Right renal pelvis (tissue), 4 donors: Measurements from ENCODE around the gene PMPCA. TPM values are rescaled to one million over a fixed set of nuclear protein-coding genes. Genes with fewer than 3 reads are reported as not detected.

Experiments used
- DNase-seq, 4 donors: peaks; one replicate each; pipeline ENCODE4 v3.0.0-alpha.2; 2013; ENCODE audit warnings: low read depth in 4 of 4, low spot score in 3 of 4, missing footprints in 1 of 4
- polyA plus RNA-seq, 4 donors: library from polyadenylated mRNA; unstranded; fragments of 120-200 nt; gene quantifications; one replicate each; pipeline ENCODE4 v1.2.1, GENCODE V29; 2013; ENCODE audit not compliant: insufficient read length in 4 of 4

The PMPCA gene
- polyA plus RNA-seq: 10 to 100 TPM; 56.5 to 66.0 (median 62.6) TPM

GRCh38 chr9:136410500-136411287 lies at the start of gene PMPCA, which contains the start of gene ENTR1:
Gene PMPCA (plus strand): TSS chr9:136410658. CDS start chr9:136410669, 11 bp downstream.
Gene ENTR1 (minus strand): TSS chr9:136410614. CDS start chr9:136410397, 217 bp downstream.
- DNase-seq: peak; percentile 72 to 82 (median 79)

- DNase-seq: no peak
Observed at GRCh38 chr9:136361047-136361753, 49.3 kb upstream of the PMPCA start.

- DNase-seq: no peak
Observed at GRCh38 chr9:136361754-136362449, 48.6 kb upstream of the PMPCA start.

GRCh38 chr9:136362450-136362784 lies 48.0 kb upstream of the PMPCA start:
- no peak for DNase-seq

GRCh38 chr9:136363106-136363948 lies 47.1 kb upstream of the PMPCA start, which contains the start of gene DNLZ:
Gene DNLZ (minus strand): TSS chr9:136363744. CDS start chr9:136363714, 30 bp downstream.
- peak; percentile 82 to 84 (median 83) for DNase-seq

GRCh38 chr9:136363949-136364748 lies 46.3 kb upstream of the PMPCA start:
- no peak for DNase-seq

GRCh38 chr9:136364942-136365774 lies 45.3 kb upstream of the PMPCA start:
- no peak for DNase-seq

- DNase-seq: no peak
Observed at GRCh38 chr9:136365775-136366222, 44.7 kb upstream of the PMPCA start.

- DNase-seq: no peak
Observed at GRCh38 chr9:136366826-136367225, 43.6 kb upstream of the PMPCA start.

GRCh38 chr9:136367296-136368145 lies 42.9 kb upstream of the PMPCA start:
- DNase-seq: no peak

GRCh38 chr9:136368190-136368589 lies 42.3 kb upstream of the PMPCA start:
- no peak for DNase-seq

GRCh38 chr9:136370037-136370436 lies 40.4 kb upstream of the PMPCA start:
- no peak for DNase-seq

- DNase-seq: no peak
Observed at GRCh38 chr9:136370687-136371532, 39.5 kb upstream of the PMPCA start.

GRCh38 chr9:136371533-136371880 lies 39.0 kb upstream of the PMPCA start:
- DNase-seq: no peak

- no peak for DNase-seq
Observed at GRCh38 chr9:136372006-136372405, 38.5 kb upstream of the PMPCA start.

- DNase-seq: peak in 2 of 4 donors; percentile 46 to 53
Observed at GRCh38 chr9:136372561-136373299, 37.7 kb upstream of the PMPCA start.
